Measurements from ENCODE around the gene CYFIP1. TPM values are rescaled to one million over a fixed set of nuclear protein-coding genes. Genes with fewer than 3 reads are reported as not detected.

Gene CYFIP1
- total RNA-seq, 2 donors from 2014 or later = 134 to 139 TPM

GRCh38 chr15:22878103-22878502 lies 102.1 kb downstream of the CYFIP1 start:
- DNase-seq = no peak
- Histone ChIP-seq H3K4me1 (ENCODE audit: control insufficient read depth, insufficient read depth, low read length) (no peaks in the 10 kb centered on the region), H3K4me3 (ENCODE audit: low read length) (no peak overlapping the region), H3K36me3 (ENCODE audit: control insufficient read depth, insufficient read depth, low read length) (peaks cover 77% of the 10 kb centered on the region), H3K9me3 (ENCODE audit: control insufficient read depth, low read length) (peaks cover 6% of the 10 kb centered on the region), H3K9ac (ENCODE audit: extremely low read depth, low read length, poor library complexity, severe bottlenecking) (no peak overlapping the region), H3K27ac (ENCODE audit: low read depth, low read length) (no peak overlapping the region), H3K27me3 (ENCODE audit: control insufficient read depth, insufficient read depth, low read length, poor library complexity, severe bottlenecking) (no peaks in the 10 kb centered on the region)
- H3K4me3 Mint-ChIP-seq = no peak overlapping the region
- H3K36me3 Mint-ChIP-seq (ENCODE audit: low read depth) = peaks cover 87% of the 10 kb centered on the region
- H3K4me1 Mint-ChIP-seq = peaks cover 4% of the 10 kb centered on the region
- TF ChIP-seq CTCF (conservative IDR thresholded peaks at IDR 0.05) = no peak
- no peaks in the 10 kb centered on the region for H3K9me3 Mint-ChIP-seq
- H3K27me3 Mint-ChIP-seq (ENCODE audit: insufficient read depth) = no peaks in the 10 kb centered on the region
- 93 to 94% methylated on average over 8 to 10 of the region's 10 CpGs for WGBS, 2 experiments (ENCODE audit: insufficient coverage in 1 of 2, insufficient read length in 1 of 2)
- H3K27ac Mint-ChIP-seq = no peak overlapping the region

- TF ChIP-seq CTCF (conservative IDR thresholded peaks at IDR 0.05) = peak; percentile 27
- Mint-ChIP-seq H3K27ac (no peak overlapping the region), H3K4me1 (peaks cover 4% of the 10 kb centered on the region), H3K9me3 (no peaks in the 10 kb centered on the region), H3K36me3 (ENCODE audit: low read depth) (peaks cover 87% of the 10 kb centered on the region), H3K4me3 (no peak overlapping the region), H3K27me3 (ENCODE audit: insufficient read depth) (no peaks in the 10 kb centered on the region)
- peaks cover 6% of the 10 kb centered on the region for H3K9me3 ChIP-seq (ENCODE audit: control insufficient read depth, low read length)
- H3K4me3 ChIP-seq (ENCODE audit: low read length) = no peak overlapping the region
- no peak overlapping the region for H3K27ac ChIP-seq (ENCODE audit: low read depth, low read length)
- no peaks in the 10 kb centered on the region for H3K4me1 ChIP-seq (ENCODE audit: control insufficient read depth, insufficient read depth, low read length)
- no peak for DNase-seq
- no peaks in the 10 kb centered on the region for H3K27me3 ChIP-seq (ENCODE audit: control insufficient read depth, insufficient read depth, low read length, poor library complexity, severe bottlenecking)
- WGBS, 2 experiments (ENCODE audit: insufficient coverage in 1 of 2, insufficient read length in 1 of 2) = 94% methylated on average over 8 of the region's 8 CpGs; no CpG with 5 or more reads in 1 of the 2 experiments
- no peak overlapping the region for H3K9ac ChIP-seq (ENCODE audit: extremely low read depth, low read length, poor library complexity, severe bottlenecking)
- H3K36me3 ChIP-seq (ENCODE audit: control insufficient read depth, insufficient read depth, low read length) = peaks cover 77% of the 10 kb centered on the region
These were observed 102.6 kb downstream of the CYFIP1 start for GRCh38 chr15:22877607-22878006.

- no peak for DNase-seq
- no peaks in the 10 kb centered on the region for H3K27me3 ChIP-seq (ENCODE audit: control insufficient read depth, insufficient read depth, low read length, poor library complexity, severe bottlenecking)
- H3K4me1 Mint-ChIP-seq = peaks cover 4% of the 10 kb centered on the region
- H3K4me3 Mint-ChIP-seq = no peak overlapping the region
- 85 to 93% methylated on average over 2 to 5 of the region's 5 CpGs for WGBS, 2 experiments (ENCODE audit: insufficient coverage in 1 of 2, insufficient read length in 1 of 2)
- no peaks in the 10 kb centered on the region for H3K27me3 Mint-ChIP-seq (ENCODE audit: insufficient read depth)
- H3K9me3 ChIP-seq (ENCODE audit: control insufficient read depth, low read length) = peaks cover 11% of the 10 kb centered on the region
- H3K4me3 ChIP-seq (ENCODE audit: low read length) = no peak overlapping the region
- no peak for TF ChIP-seq CTCF (conservative IDR thresholded peaks at IDR 0.05)
- H3K36me3 ChIP-seq (ENCODE audit: control insufficient read depth, insufficient read depth, low read length) = peaks cover 78% of the 10 kb centered on the region
- no peaks in the 10 kb centered on the region for H3K9me3 Mint-ChIP-seq
- no peak overlapping the region for H3K27ac Mint-ChIP-seq
- no peaks in the 10 kb centered on the region for H3K4me1 ChIP-seq (ENCODE audit: control insufficient read depth, insufficient read depth, low read length)
- no peak overlapping the region for H3K9ac ChIP-seq (ENCODE audit: extremely low read depth, low read length, poor library complexity, severe bottlenecking)
- peaks cover 87% of the 10 kb centered on the region for H3K36me3 Mint-ChIP-seq (ENCODE audit: low read depth)
- H3K27ac ChIP-seq (ENCODE audit: low read depth, low read length) = no peak overlapping the region
These were observed 103.1 kb downstream of the CYFIP1 start for GRCh38 chr15:22877117-22877516.
